IMR-90 (cell line): ENCODE measurements around the gene DDHD1. TPM values are rescaled to one million over a fixed set of nuclear protein-coding genes. Genes with fewer than 3 reads are reported as not detected.

Source experiments
- ATAC-seq: fragments of 200-7000 bp; cut with Tn5 transposase; 2 replicates; pipeline ENCODE4 v1.9.1; 2020; ENCODE audit warnings: low read depth, mild to moderate bottlenecking, moderate library complexity
- BruUV-seq: library from RNA; stranded (reverse); fragments of 400-500 nt; replicated peaks from 2 replicates; lab custom pipeline; 2021; lab: Mats Ljungman, UMichigan
- CTCF ChIA-PET: fragments of 300-600 bp; formaldehyde crosslinking; extraction: SDS; loops from one replicate; lab custom pipeline; 2021; ENCODE audit warnings: antibody characterized with exemption; lab: Yijun Ruan, JAX
- POLR2A ChIA-PET: fragments of 300-600 bp; sonication (Branson Sonifier 250); formaldehyde crosslinking; loops from one replicate; lab custom pipeline; 2022; ENCODE audit warnings: antibody characterized with exemption; ENCODE audit not compliant: unreplicated experiment; lab: Charles Lee
- DNase-seq: peaks from one replicate; pipeline ENCODE4 v3.0.0; 2013
- H2AFZ ChIP-seq: replicated peaks from 2 replicates; pipeline ENCODE3; 2013; ENCODE audit warnings: low read length, mild to moderate bottlenecking; ENCODE audit not compliant: poor library complexity
- H2AK5ac ChIP-seq: 2 replicates; pipeline ENCODE4 v1.6.1; 2013; ENCODE audit warnings: low read depth, low read length, inconsistent platforms
- H2AK9ac ChIP-seq: replicated peaks from 2 replicates; pipeline ENCODE3; 2013; ENCODE audit warnings: mild to moderate bottlenecking, low read depth, low read length, moderate library complexity; ENCODE audit not compliant: poor library complexity
- H2BK120ac ChIP-seq: 2 replicates; pipeline ENCODE4 v1.6.1; 2013; ENCODE audit warnings: low read depth, low read length, inconsistent platforms
- H2BK15ac ChIP-seq: 3 replicates; pipeline ENCODE4 v1.6.1; 2013; ENCODE audit warnings: low read depth, low read length, inconsistent platforms
- H2BK20ac ChIP-seq: 2 replicates; pipeline ENCODE4 v1.6.1; 2013; ENCODE audit warnings: low read depth, mild to moderate bottlenecking, inconsistent platforms, low read length, moderate library complexity
- H2BK5ac ChIP-seq: 2 replicates; pipeline ENCODE4 v1.6.1; 2013; ENCODE audit warnings: mild to moderate bottlenecking, low read depth, low read length, inconsistent platforms; ENCODE audit not compliant: poor library complexity, severe bottlenecking
- H3K14ac ChIP-seq: replicated peaks from 2 replicates; pipeline ENCODE4 v1.6.1; 2013; ENCODE audit warnings: low read depth, low read length, inconsistent platforms
- H3K18ac ChIP-seq: 2 replicates; pipeline ENCODE4 v1.6.1; 2013; ENCODE audit warnings: low read depth, low read length, control low read depth
- H3K23ac ChIP-seq: 2 replicates; pipeline ENCODE4 v1.6.1; 2013; ENCODE audit warnings: low read depth, low read length, inconsistent platforms
- H3K27ac ChIP-seq: 2 replicates; pipeline ENCODE4 v1.5.1; 2013; ENCODE audit warnings: mild to moderate bottlenecking, control low read depth, low read length; ENCODE audit not compliant: insufficient read depth
- H3K27me3 ChIP-seq: 2 replicates; pipeline ENCODE4 v1.6.1; 2013; ENCODE audit warnings: low read length; ENCODE audit not compliant: control insufficient read depth, insufficient read depth
- H3K36me3 ChIP-seq: 2 replicates; pipeline ENCODE4 v1.6.1; 2013; ENCODE audit warnings: low read length, mixed read lengths; ENCODE audit not compliant: control insufficient read depth, insufficient read depth
- H3K4ac ChIP-seq: 2 replicates; pipeline ENCODE4 v1.6.1; 2013; ENCODE audit warnings: low read depth, low read length, inconsistent platforms
- H3K4me1 ChIP-seq: 2 replicates; pipeline ENCODE4 v1.6.1; 2013; ENCODE audit warnings: low read length, mixed read lengths; ENCODE audit not compliant: control insufficient read depth, insufficient read depth
- H3K4me2 ChIP-seq: 2 replicates; pipeline ENCODE4 v1.6.1; 2013; ENCODE audit warnings: low read depth, mild to moderate bottlenecking, control low read depth, low read length, moderate library complexity
- H3K4me3 ChIP-seq: 2 replicates; pipeline ENCODE4 v1.5.1; 2013; ENCODE audit warnings: low read depth, mild to moderate bottlenecking, control low read depth, low read length, moderate library complexity; ENCODE audit not compliant: insufficient read depth
- H3K56ac ChIP-seq: 2 replicates; pipeline ENCODE4 v1.6.1; 2013; ENCODE audit warnings: low read length, inconsistent platforms; ENCODE audit not compliant: insufficient read depth; ENCODE audit errors: extremely low read depth
- H3K79me1 ChIP-seq, 2 experiments: 2 replicates each; pipeline ENCODE4 v1.6.1; 2013; ENCODE audit warnings: low read length in 2 of 2, inconsistent platforms in 1 of 2, low read depth in 1 of 2
- H3K9ac ChIP-seq: 2 replicates; pipeline ENCODE4 v1.6.1; 2013; ENCODE audit warnings: low read depth, low read length, control low read depth
- H3K9me1 ChIP-seq: 2 replicates; pipeline ENCODE4 v1.6.1; 2013; ENCODE audit warnings: low read length, inconsistent platforms; ENCODE audit not compliant: insufficient read depth
- H3K9me3 ChIP-seq: 2 replicates; pipeline ENCODE4 v1.6.1; 2013; ENCODE audit warnings: low read length; ENCODE audit not compliant: control insufficient read depth, insufficient read depth
- H4K20me1 ChIP-seq: 2 replicates; pipeline ENCODE4 v1.6.1; 2013; ENCODE audit warnings: low read length, inconsistent platforms; ENCODE audit not compliant: insufficient read depth
- H4K5ac ChIP-seq: 2 replicates; pipeline ENCODE4 v1.6.1; 2013; ENCODE audit warnings: mild to moderate bottlenecking, low read depth, low read length, control low read depth
- H4K8ac ChIP-seq, 2 experiments: 2 replicates each; pipeline ENCODE4 v1.6.1; 2013; ENCODE audit warnings: low read depth in 2 of 2, low read length in 2 of 2, control low read depth in 1 of 2, inconsistent platforms in 1 of 2
- H4K91ac ChIP-seq: 2 replicates; pipeline ENCODE4 v1.6.1; 2013; ENCODE audit warnings: low read depth, low read length, inconsistent platforms; ENCODE audit not compliant: insufficient read depth
- BHLHE40 ChIP-seq: fragments of 150-350 bp; IDR thresholded peaks from 2 replicates; pipeline ENCODE4 v1.6.1; 2016; ENCODE audit warnings: mild to moderate bottlenecking, low read depth, low read length
- CEBPB ChIP-seq: IDR thresholded peaks from 2 replicates; pipeline ENCODE4 v1.6.1; 2012; ENCODE audit warnings: low read depth, low read length, improper control_type of control experiment
- CHD1 ChIP-seq: IDR thresholded peaks from 2 replicates; pipeline ENCODE4 v1.6.1; 2012; ENCODE audit warnings: low read depth, low read length, improper control_type of control experiment
- MAFK ChIP-seq: IDR thresholded peaks from 2 replicates; pipeline ENCODE4 v1.6.1; 2012; ENCODE audit warnings: low read depth, low read length, improper control_type of control experiment
- MAZ ChIP-seq: IDR thresholded peaks from 2 replicates; pipeline ENCODE4 v1.6.1; 2012; ENCODE audit warnings: low read depth, mild to moderate bottlenecking, low read length, improper control_type of control experiment, moderate library complexity, borderline replicate concordance
- MXI1 ChIP-seq: IDR thresholded peaks from 2 replicates; pipeline ENCODE4 v1.6.1; 2012; ENCODE audit warnings: low read depth, mild to moderate bottlenecking, low read length, moderate library complexity, borderline replicate concordance
- NFE2L2 ChIP-seq: fragments of 150-350 bp; IDR thresholded peaks from 2 replicates; pipeline ENCODE4 v1.6.1; 2016; ENCODE audit warnings: low read depth, mild to moderate bottlenecking, low read length
- POLR2A ChIP-seq: IDR thresholded peaks from 2 replicates; pipeline ENCODE4 v1.6.1; 2012; ENCODE audit warnings: mild to moderate bottlenecking, low read depth, low read length
- RAD21 ChIP-seq: IDR thresholded peaks from 2 replicates; pipeline ENCODE4 v1.6.1; 2012; ENCODE audit warnings: low read length, improper control_type of control experiment
- RCOR1 ChIP-seq: IDR thresholded peaks from 2 replicates; pipeline ENCODE4 v1.6.1; 2012; ENCODE audit warnings: mild to moderate bottlenecking, low read length, improper control_type of control experiment; ENCODE audit not compliant: insufficient replicate concordance
- RFX5 ChIP-seq: IDR thresholded peaks from 2 replicates; pipeline ENCODE4 v1.8.0; 2012; ENCODE audit warnings: low read depth, mild to moderate bottlenecking, low read length, moderate library complexity
- WGBS, 2 experiments: methylation state at CpG; one replicate each; pipeline versions ENCODE4 v1.1.5 to v1.1.7; 2013; ENCODE audit warnings: missing lambda C conversion rate in 2 of 2; ENCODE audit not compliant: insufficient read length in 1 of 2; ENCODE audit errors: extremely low coverage in 2 of 2; 5-methylcytosine and 5-hydroxymethylcytosine counted together
- dilution Hi-C: fragments of 300-500 bp; cut with HindIII; formaldehyde crosslinking; loops from one replicate; pipeline ENCODE4 v1.14.3; 2018; ENCODE audit warnings: low sequenced_read_pairs; ENCODE audit not compliant: unreplicated experiment
- in situ Hi-C: fragments of 300-500 bp; cut with MboI; formaldehyde crosslinking; loops from 3 replicates; pipeline ENCODE4 v1.14.3; 2019; ENCODE audit warnings: low sequenced_read_pairs, inconsistent platforms, mixed read lengths
- intact Hi-C: fragments of 100-400 bp; cut with micrococcal nuclease; formaldehyde crosslinking; loops from 2 replicates; pipeline ENCODE4 v1.10.0; 2022
- polyA plus RNA-seq, 3 experiments: library from polyadenylated mRNA; depleted of rRNA; stranded (reverse); fragments of >200 nt; gene quantifications; 2 replicates each; pipeline ENCODE4 v1.2.3, GENCODE V29; 2012; ENCODE audit warnings: low replicate concordance in 1 of 3
- total RNA-seq: library from RNA; depleted of rRNA; stranded (reverse); fragments of >200 nt; gene quantifications from 2 replicates; pipeline ENCODE4 v1.2.3, GENCODE V29; 2012
- TF ChIP-seq, protein P1 (sequence below): fragments of 150-350 bp; IDR thresholded peaks from 2 replicates; pipeline ENCODE4 v1.6.1; 2016; ENCODE audit warnings: low read depth, mild to moderate bottlenecking, low read length, moderate library complexity, borderline replicate concordance
- TF ChIP-seq, protein P2 (sequence below): fragments of 150-350 bp; IDR thresholded peaks from 2 replicates; pipeline ENCODE4 v1.6.1; 2017; ENCODE audit warnings: mild to moderate bottlenecking, antibody characterized with exemption, low read length, low read depth
- TF ChIP-seq, protein P3 (sequence below): conservative IDR thresholded peaks from 2 replicates; pipeline ENCODE4 v1.5.1; 2012; ENCODE audit warnings: mild to moderate bottlenecking, low read depth, low read length, improper control_type of control experiment

The DDHD1 gene
- total and polyA plus RNA-seq, 2 of the 4 experiments (the other 2 are of a cell fraction) = 4.5 to 9.0 TPM

GRCh38 chr14:53192052-53192760, 39.1 kb upstream of the DDHD1 start:
- POLR2A ChIA-PET = no interaction called here
- H4K91ac ChIP-seq = no peak overlapping the region
- no peaks in the 10 kb centered on the region for H3K36me3 ChIP-seq
- no peaks in the 10 kb centered on the region for H4K20me1 ChIP-seq
- H4K8ac ChIP-seq = no peak overlapping the region
- peaks cover 2% of the 10 kb centered on the region for H3K27me3 ChIP-seq
- H2BK120ac ChIP-seq = no peak overlapping the region
- H3K14ac ChIP-seq = no peak overlapping the region
- H2AFZ ChIP-seq = no peak overlapping the region
- in situ Hi-C loops (no loop called here), dilution Hi-C loops (no loop called here), intact Hi-C loops (no loop called here)
- no peak overlapping the region for H2AK5ac ChIP-seq
- H3K9me3 ChIP-seq = no peaks in the 10 kb centered on the region
- no peak overlapping the region for H3K9ac ChIP-seq
- no peak overlapping the region for H2BK15ac ChIP-seq
- H3K9me1 ChIP-seq = no peaks in the 10 kb centered on the region
- CTCF ChIA-PET = no interaction called here
- H3K18ac ChIP-seq = no peak overlapping the region
- no peak for DNase-seq
- no peak overlapping the region for H3K23ac ChIP-seq
- no TSS peak for BruUV-seq
- no CpG with 5 or more reads among the region's 2 CpGs for WGBS, 2 experiments
- no peaks in the 10 kb centered on the region for H3K4me1 ChIP-seq
- H2BK20ac ChIP-seq = no peak overlapping the region
- no peaks in the 10 kb centered on the region for H3K79me1 ChIP-seq
- H3K4ac ChIP-seq = no peak overlapping the region
- H4K5ac ChIP-seq = no peak overlapping the region
- no peak overlapping the region for H3K27ac ChIP-seq
- no peak overlapping the region for H2AK9ac ChIP-seq
- no peak overlapping the region for H3K4me2 ChIP-seq
- no peak overlapping the region for H2BK5ac ChIP-seq
- no peak overlapping the region for H3K4me3 ChIP-seq
- no peak for TF ChIP-seq CHD1
- TF ChIP-seq, protein P1, sequence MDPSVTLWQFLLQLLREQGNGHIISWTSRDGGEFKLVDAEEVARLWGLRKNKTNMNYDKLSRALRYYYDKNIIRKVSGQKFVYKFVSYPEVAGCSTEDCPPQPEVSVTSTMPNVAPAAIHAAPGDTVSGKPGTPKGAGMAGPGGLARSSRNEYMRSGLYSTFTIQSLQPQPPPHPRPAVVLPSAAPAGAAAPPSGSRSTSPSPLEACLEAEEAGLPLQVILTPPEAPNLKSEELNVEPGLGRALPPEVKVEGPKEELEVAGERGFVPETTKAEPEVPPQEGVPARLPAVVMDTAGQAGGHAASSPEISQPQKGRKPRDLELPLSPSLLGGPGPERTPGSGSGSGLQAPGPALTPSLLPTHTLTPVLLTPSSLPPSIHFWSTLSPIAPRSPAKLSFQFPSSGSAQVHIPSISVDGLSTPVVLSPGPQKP = no peak
- TF ChIP-seq MXI1 = no peak
- no peak for TF ChIP-seq MAZ
- TF ChIP-seq, protein P2, sequence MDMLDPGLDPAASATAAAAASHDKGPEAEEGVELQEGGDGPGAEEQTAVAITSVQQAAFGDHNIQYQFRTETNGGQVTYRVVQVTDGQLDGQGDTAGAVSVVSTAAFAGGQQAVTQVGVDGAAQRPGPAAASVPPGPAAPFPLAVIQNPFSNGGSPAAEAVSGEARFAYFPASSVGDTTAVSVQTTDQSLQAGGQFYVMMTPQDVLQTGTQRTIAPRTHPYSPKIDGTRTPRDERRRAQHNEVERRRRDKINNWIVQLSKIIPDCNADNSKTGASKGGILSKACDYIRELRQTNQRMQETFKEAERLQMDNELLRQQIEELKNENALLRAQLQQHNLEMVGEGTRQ = no peak
- no peak for TF ChIP-seq RFX5
- no peak for TF ChIP-seq POLR2A
- TF ChIP-seq CEBPB = no peak
- no peak for TF ChIP-seq MAFK
- TF ChIP-seq RAD21 = no peak
- TF ChIP-seq RCOR1 = no peak
- TF ChIP-seq, protein P3, sequence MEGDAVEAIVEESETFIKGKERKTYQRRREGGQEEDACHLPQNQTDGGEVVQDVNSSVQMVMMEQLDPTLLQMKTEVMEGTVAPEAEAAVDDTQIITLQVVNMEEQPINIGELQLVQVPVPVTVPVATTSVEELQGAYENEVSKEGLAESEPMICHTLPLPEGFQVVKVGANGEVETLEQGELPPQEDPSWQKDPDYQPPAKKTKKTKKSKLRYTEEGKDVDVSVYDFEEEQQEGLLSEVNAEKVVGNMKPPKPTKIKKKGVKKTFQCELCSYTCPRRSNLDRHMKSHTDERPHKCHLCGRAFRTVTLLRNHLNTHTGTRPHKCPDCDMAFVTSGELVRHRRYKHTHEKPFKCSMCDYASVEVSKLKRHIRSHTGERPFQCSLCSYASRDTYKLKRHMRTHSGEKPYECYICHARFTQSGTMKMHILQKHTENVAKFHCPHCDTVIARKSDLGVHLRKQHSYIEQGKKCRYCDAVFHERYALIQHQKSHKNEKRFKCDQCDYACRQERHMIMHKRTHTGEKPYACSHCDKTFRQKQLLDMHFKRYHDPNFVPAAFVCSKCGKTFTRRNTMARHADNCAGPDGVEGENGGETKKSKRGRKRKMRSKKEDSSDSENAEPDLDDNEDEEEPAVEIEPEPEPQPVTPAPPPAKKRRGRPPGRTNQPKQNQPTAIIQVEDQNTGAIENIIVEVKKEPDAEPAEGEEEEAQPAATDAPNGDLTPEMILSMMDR = no peak
- no peak for TF ChIP-seq NFE2L2
- no peak for TF ChIP-seq BHLHE40
- ATAC-seq = no peak
- H3K56ac ChIP-seq = no peak overlapping the region
